Erythroblast (primary cell): Measurements from ENCODE around the gene FBXL13.
"Not testable (repeated sequence)": the region's sequence is repeated elsewhere in the genome, so short reads cannot be mapped to it uniquely, and the experiment has no call there.

Experiments used
- GATA1 ChIP-seq: IDR thresholded peaks from 2 replicates; pipeline ENCODE4 v1.6.1; 2011; ENCODE audit warnings: low read depth, mild to moderate bottlenecking, control low read depth, low read length, moderate library complexity
- POLR2A ChIP-seq: IDR thresholded peaks from 2 replicates; pipeline ENCODE4 v1.6.1; 2011; ENCODE audit warnings: mild to moderate bottlenecking, low read length

DNA sequence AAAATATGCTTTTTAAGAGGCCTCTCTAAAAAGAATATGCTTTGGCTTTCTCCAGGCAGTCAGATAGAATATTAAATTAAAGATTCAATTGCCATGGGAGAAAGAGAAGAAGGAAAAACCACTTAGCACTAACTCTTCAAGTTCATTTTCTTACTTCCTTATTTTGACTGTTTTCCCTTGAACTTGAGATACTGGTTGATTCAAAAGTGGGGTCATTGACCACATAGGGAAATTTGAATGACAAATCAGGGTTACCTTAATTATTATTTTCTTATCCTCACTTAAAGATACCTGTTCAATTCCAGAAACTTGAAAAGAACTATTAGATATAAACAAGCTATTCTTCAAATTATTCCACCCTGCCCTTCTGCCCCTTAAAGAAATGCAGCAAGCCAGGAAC, 298.4 kb downstream of the FBXL13 start:
- TF ChIP-seq POLR2A, GATA1: not testable (repeated sequence)
